BJ (cell line): Measurements from ENCODE around the gene C3orf20. TPM values are rescaled to one million over a fixed set of nuclear protein-coding genes. Genes with fewer than 3 reads are reported as not detected.

Experiments
- CTCF ChIA-PET: fragments of 350-600 bp; formaldehyde crosslinking; extraction: SDS; loops from one replicate; lab custom pipeline; 2021; ENCODE audit warnings: antibody characterized with exemption, inconsistent platforms; lab: Yijun Ruan, JAX
- POLR2A ChIA-PET: fragments of 300-600 bp; sonication (Branson Sonifier 250); formaldehyde crosslinking; extraction: SDS; loops from one replicate; lab custom pipeline; 2021; ENCODE audit warnings: antibody characterized with exemption; lab: Charles Lee
- DNase-seq: peaks from one replicate; pipeline ENCODE4 v3.0.0-alpha.2; 2011; ENCODE audit warnings: low read depth
- H3K27me3 ChIP-seq: 2 replicates; pipeline ENCODE4 v1.6.0; 2011; ENCODE audit warnings: low read length; ENCODE audit not compliant: control insufficient read depth, insufficient read depth
- H3K36me3 ChIP-seq: 2 replicates; pipeline ENCODE4 v1.5.1; 2011; ENCODE audit warnings: low read length; ENCODE audit not compliant: control insufficient read depth, insufficient read depth
- H3K4me3 ChIP-seq: 2 replicates; pipeline ENCODE4 v1.5.1; 2011; ENCODE audit warnings: low read depth, mild to moderate bottlenecking, control low read depth, low read length
- CTCF ChIP-seq: IDR thresholded peaks from 2 replicates; pipeline ENCODE4 v1.5.1; 2011; ENCODE audit warnings: low read depth, mild to moderate bottlenecking, control low read depth, inconsistent platforms, low read length, moderate library complexity; ENCODE audit not compliant: insufficient read depth
- polyA minus RNA-seq: library from RNA; depleted of rRNA, polyadenylated mRNA; stranded (reverse); fragments of >200 nt; gene quantifications from 2 replicates; pipeline ENCODE4 v1.2.3, GENCODE V29; 2011; rRNA and poly(A)+ RNA removed
- polyA plus RNA-seq: library from polyadenylated mRNA; depleted of rRNA; stranded (reverse); fragments of >200 nt; gene quantifications from 2 replicates; pipeline ENCODE4 v1.2.3, GENCODE V29; 2011; rRNA removed

Gene C3orf20
- polyA plus RNA-seq (not detected in 2 replicates), polyA minus RNA-seq (0.10 and 0.14 TPM in 2 replicates)

GRCh38 chr3:14674841-14675240 is at the start of gene C3orf20:
C3orf20 (plus strand) TSS chr3:14675141; CDS start chr3:14682714, 7,573 bp downstream.
- no peak within 1 kb of the TSS for H3K4me3 ChIP-seq
- CTCF ChIA-PET: interaction anchor here (1.0 to 4.5 kb wide), 5 partner anchors 12 to 249 kb away, joined by 4 to 22 read pairs (median 5); no protein-coding TSS in a partner anchor
- H3K27me3 ChIP-seq: no peaks in the 10 kb centered on the region
- TF ChIP-seq CTCF: no peak
- POLR2A ChIA-PET: no interaction called here
- DNase-seq: no peak
- H3K36me3 ChIP-seq: peaks cover 15% of the 10 kb centered on the region

GRCh38 chr3:14625443-14625842 is 49.5 kb upstream of the C3orf20 start:
- TF ChIP-seq CTCF: no peak
- ChIA-PET CTCF (interaction anchor here (0.7 to 1.8 kb wide), 2 partner anchors 117 to 1681 kb away, joined by 3 to 4 read pairs; no protein-coding TSS in a partner anchor), POLR2A (no interaction called here)
- H3K36me3 ChIP-seq: no peaks in the 10 kb centered on the region
- no peak overlapping the region for H3K4me3 ChIP-seq
- H3K27me3 ChIP-seq: no peaks in the 10 kb centered on the region
- no peak for DNase-seq

- Histone ChIP-seq H3K27me3 (no peaks in the 10 kb centered on the region), H3K36me3 (no peaks in the 10 kb centered on the region), H3K4me3 (no peak overlapping the region)
- TF ChIP-seq CTCF: no peak
- CTCF ChIA-PET: interaction anchor here (0.6 kb wide), 1 partner anchor 386 kb away, joined by 3 read pairs; no protein-coding TSS in a partner anchor
- POLR2A ChIA-PET: no interaction called here
- no peak for DNase-seq
Measured at GRCh38 chr3:14627815-14628214, 47.1 kb upstream of the C3orf20 start.

- CTCF ChIA-PET: no interaction called here
- TF ChIP-seq CTCF: no peak
Measured at GRCh38 chr3:14628406-14628805, 46.5 kb upstream of the C3orf20 start.

GRCh38 chr3:14630404-14631100 is 44.4 kb upstream of the C3orf20 start:
- POLR2A ChIA-PET: no interaction called here
- TF ChIP-seq CTCF: no peak
- no peak for DNase-seq
- CTCF ChIA-PET: interaction anchor here (0.7 to 1.3 kb wide), 2 partner anchors 23 to 291 kb away, joined by 5 read pairs; no protein-coding TSS in a partner anchor
- Histone ChIP-seq H3K4me3 (no peak overlapping the region), H3K27me3 (no peaks in the 10 kb centered on the region), H3K36me3 (no peaks in the 10 kb centered on the region)

More at GRCh38 chr3:14628406-14628805, 46.5 kb upstream of the C3orf20 start:
- H3K27me3 ChIP-seq: no peaks in the 10 kb centered on the region
- H3K4me3 ChIP-seq: no peak overlapping the region
- no peaks in the 10 kb centered on the region for H3K36me3 ChIP-seq
- DNase-seq: no peak
- POLR2A ChIA-PET: no interaction called here
